Middle frontal gyrus (tissue), 1 donor: ENCODE data around the gene DHX35.

ENCODE experiments used
- DNase-seq: peaks from one replicate; pipeline ENCODE4 v3.0.0-alpha.2; 2015; ENCODE audit warnings: low spot score; ENCODE audit errors: extremely low spot score

The DHX35 gene

DNA sequence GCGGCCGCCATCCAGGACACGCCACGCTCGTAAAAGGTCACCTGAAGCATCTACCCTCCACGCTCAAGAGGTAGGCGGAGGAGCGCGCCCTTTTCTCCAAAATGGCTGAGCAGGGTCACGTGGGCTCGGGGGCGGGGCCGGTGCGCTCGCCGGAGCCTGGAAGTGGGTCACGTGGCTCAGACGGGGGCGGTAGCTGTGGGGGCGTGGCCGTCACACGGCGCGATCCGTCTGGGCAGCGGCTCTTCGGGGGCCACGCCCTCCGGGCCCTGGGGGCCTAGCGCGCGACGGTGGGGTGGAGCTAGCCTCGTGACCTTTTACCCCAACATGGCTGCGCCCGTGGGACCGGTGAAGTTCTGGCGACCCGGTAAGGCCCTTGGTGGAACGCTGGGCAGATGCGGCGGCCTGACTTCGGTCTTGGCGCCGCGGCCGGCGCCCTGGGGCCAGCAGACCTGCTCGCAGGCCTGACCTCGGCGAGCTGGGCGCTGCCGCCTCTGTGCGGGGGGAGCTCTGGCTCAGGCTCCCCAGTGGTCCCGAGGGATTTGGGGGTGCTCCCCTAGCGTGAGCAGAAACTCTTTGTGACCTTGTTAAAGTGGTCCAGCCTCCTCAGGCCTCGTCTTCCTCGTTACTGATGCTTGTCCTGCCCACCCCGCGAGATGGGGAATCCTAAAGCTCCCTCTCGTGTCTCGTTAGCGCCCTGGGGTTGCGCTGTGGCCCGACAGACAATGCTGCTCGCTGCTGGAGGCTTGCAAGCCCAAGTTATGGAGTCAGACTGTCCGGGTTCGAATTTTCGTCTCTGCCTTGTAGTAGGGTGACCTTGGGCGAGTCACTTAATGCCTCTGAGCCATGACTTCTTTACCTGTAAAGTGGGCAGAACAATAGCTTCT is at the start of gene DHX35:
DHX35 (plus strand) TSS at position 301 of the 884 bp plus-strand sequence; CDS start at position 325, 24 bp downstream.
- DNase-seq = peak; percentile 97

DNA sequence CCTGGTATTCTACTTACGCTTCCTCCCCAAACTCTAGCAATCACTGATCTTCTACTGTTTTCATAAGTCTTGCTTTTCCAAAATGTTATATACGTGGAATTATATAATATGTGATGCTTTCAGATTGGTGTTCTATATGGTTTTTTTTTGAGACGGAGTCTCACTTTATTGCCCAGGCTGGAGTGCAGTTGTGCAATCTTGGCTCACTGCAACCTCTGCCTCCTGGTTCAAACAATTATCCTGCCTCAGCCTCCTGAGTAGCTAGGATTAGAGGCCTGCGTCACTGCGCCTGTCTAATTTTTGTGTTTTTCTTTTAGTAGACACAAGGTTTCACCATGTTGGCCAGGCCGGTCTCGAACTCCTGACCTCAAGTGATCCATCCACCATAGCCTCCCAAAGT is 46.8 kb upstream of the DHX35 start:
- no peak for DNase-seq

- no peak for DNase-seq
Measured at GRCh38 chr20:38917657-38918056, 44.5 kb upstream of the DHX35 start.

GRCh38 chr20:38918172-38918571 is 44.0 kb upstream of the DHX35 start:
- no peak for DNase-seq

DNA sequence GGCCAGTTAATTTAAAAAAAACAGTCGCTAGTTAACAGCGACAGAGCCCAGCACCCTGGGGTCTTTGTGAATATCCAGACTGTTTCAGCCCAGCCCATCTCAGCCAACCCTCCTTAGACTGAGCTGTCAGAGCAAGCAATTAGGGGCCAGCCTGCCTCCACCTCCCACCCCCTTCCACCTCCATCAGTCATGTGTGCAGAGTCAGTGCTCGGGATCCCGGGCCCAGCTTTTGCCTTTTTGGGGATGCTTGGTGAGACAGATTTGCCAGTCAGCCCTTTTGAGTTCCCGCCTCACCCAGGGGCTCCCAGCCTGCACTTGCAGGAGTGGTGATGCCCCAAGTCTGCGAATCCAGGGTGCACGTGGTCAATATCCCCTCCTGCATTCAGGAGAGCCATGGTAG is 42.5 kb upstream of the DHX35 start:
- no peak for DNase-seq

- DNase-seq = no peak
Measured at GRCh38 chr20:38920411-38920810, 41.7 kb upstream of the DHX35 start.

DNA sequence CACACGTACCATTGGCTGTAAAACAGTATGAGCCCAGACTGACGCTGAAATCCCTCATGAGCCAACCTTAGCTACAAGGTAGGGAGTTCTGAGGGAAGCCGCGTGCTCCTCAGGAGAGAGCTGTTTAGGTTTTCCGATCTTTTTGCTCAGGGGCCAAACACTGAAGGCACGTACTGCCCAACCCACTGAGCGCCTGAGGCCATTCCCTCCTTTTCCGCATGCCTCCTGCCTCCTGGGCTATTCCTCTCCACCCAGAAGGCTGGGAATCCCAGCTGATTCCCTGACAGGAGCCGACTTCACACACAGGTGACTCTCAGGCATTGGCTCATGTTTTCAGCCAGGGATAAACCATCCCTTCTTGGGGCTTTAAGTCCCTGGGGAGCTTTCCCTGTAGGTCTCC is 41.3 kb upstream of the DHX35 start:
- no peak for DNase-seq

DNA sequence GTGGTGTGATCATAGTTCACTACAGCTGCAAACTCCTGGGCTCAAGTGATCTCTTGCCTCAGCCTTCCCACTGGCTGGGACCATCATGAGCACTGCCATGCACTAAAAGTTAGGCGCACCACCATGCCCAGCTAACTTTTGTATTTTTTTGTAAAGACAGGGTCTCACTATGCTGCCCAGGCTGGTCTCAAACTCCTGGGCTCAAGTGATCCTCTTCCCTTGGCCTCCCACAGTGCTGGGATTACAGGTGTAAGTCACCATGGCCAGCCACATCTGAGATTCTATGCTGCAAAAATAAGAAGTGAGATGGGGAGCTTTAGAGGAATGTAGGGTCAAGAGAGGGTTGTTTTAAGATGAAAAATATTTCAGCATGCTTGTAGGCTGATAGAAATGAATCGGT is 37.4 kb upstream of the DHX35 start:
- DNase-seq = no peak

- peak; percentile 97 for DNase-seq
Measured at GRCh38 chr20:38926142-38926933, 35.8 kb upstream of the DHX35 start, which contains the start of gene FAM83D. FAM83D (plus strand) TSS chr20:38926417; CDS start chr20:38926443, 26 bp downstream.

- no peak for DNase-seq
Measured at GRCh38 chr20:38926934-38927616, 35.1 kb upstream of the DHX35 start.

- no peak for DNase-seq
Measured at GRCh38 chr20:38927902-38928578, 34.1 kb upstream of the DHX35 start.

GRCh38 chr20:38930242-38930569 is 31.9 kb upstream of the DHX35 start:
- DNase-seq = no peak

- DNase-seq = no peak
Measured at GRCh38 chr20:38931984-38932383, 30.2 kb upstream of the DHX35 start.

GRCh38 chr20:38932457-38933120 is 29.6 kb upstream of the DHX35 start:
- DNase-seq = no peak

- DNase-seq = no peak
Measured at GRCh38 chr20:38934530-38934929, 27.6 kb upstream of the DHX35 start.

- no peak for DNase-seq
Measured at GRCh38 chr20:38935285-38935684, 26.9 kb upstream of the DHX35 start.

GRCh38 chr20:38935967-38936407 is 26.2 kb upstream of the DHX35 start:
- DNase-seq = no peak

DNA sequence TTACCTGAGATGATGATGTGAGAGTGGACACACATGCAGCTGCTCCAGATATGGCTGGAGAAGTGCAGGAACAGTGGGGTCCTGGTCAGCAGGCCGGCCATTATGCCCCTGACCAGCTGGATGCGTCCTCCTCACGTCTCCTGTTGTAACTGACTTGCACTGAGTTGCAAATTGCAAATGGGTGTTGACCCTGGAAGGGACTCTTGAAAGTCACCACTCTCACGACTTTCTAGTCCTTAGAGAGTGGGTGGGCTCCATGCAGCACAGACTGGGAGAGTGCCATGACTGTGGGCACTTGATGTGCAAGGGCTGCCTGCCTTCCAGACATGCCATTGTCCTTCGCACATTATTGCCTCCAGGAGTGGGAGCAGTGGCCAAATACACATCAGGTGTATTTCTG is 25.1 kb upstream of the DHX35 start:
- no peak for DNase-seq

- no peak for DNase-seq
Measured at GRCh38 chr20:38937978-38938473, 24.1 kb upstream of the DHX35 start.

- no peak for DNase-seq
Measured at GRCh38 chr20:38939686-38940085, 22.5 kb upstream of the DHX35 start.
